ENCODE measurements around the gene OR10H4.
"Not testable (repeated sequence)": the region's sequence is repeated elsewhere in the genome, so short reads cannot be mapped to it uniquely, and the experiment has no call there.

The OR10H4 gene

GRCh38 chr19:15948223-15949058 lies at the start of gene OR10H4:
Gene OR10H4 (plus strand): TSS chr19:15949008. CDS start chr19:15949008, 0 bp downstream.
- no peak for DNase-seq

- not testable (repeated sequence) for DNase-seq
Measured at GRCh38 chr19:15899561-15899960, 49.2 kb upstream of the OR10H4 start.

GRCh38 chr19:15900032-15900431 lies 48.8 kb upstream of the OR10H4 start:
- DNase-seq = not testable (repeated sequence)

GRCh38 chr19:15900504-15900903 lies 48.3 kb upstream of the OR10H4 start:
- DNase-seq = no peak

GRCh38 chr19:15902254-15902653 lies 46.6 kb upstream of the OR10H4 start:
- DNase-seq = no peak

GRCh38 chr19:15902898-15903297 lies 45.9 kb upstream of the OR10H4 start:
- not testable (repeated sequence) for DNase-seq

- DNase-seq = no peak
Measured at GRCh38 chr19:15905026-15905425, 43.8 kb upstream of the OR10H4 start.

GRCh38 chr19:15911599-15912235 lies 37.1 kb upstream of the OR10H4 start:
- DNase-seq = no peak

GRCh38 chr19:15913384-15913783 lies 35.4 kb upstream of the OR10H4 start:
- DNase-seq = no peak

GRCh38 chr19:15913830-15914229 lies 35.0 kb upstream of the OR10H4 start:
- DNase-seq = no peak

- no peak for DNase-seq
Measured at GRCh38 chr19:15915109-15915508, 33.7 kb upstream of the OR10H4 start.

- no peak for DNase-seq
Measured at GRCh38 chr19:15919243-15919642, 29.6 kb upstream of the OR10H4 start.

GRCh38 chr19:15922021-15922420 lies 26.8 kb upstream of the OR10H4 start:
- no peak for DNase-seq

GRCh38 chr19:15923702-15924101 lies 25.1 kb upstream of the OR10H4 start:
- no peak for DNase-seq

- DNase-seq = no peak
Measured at GRCh38 chr19:15926484-15926883, 22.3 kb upstream of the OR10H4 start.

GRCh38 chr19:15928321-15928720 lies 20.5 kb upstream of the OR10H4 start:
- no peak for DNase-seq

GRCh38 chr19:15933761-15934331 lies 15.0 kb upstream of the OR10H4 start:
- DNase-seq = not testable (repeated sequence)

GRCh38 chr19:15934332-15935078 lies 14.3 kb upstream of the OR10H4 start, which contains the start of gene CYP4F11:
Gene CYP4F11 (minus strand): TSS chr19:15934529. CDS start chr19:15934408, 121 bp downstream.
- DNase-seq = no peak

- no peak for DNase-seq
Measured at GRCh38 chr19:15935167-15935702, 13.6 kb upstream of the OR10H4 start.

GRCh38 chr19:15936173-15936572 lies 12.6 kb upstream of the OR10H4 start:
- no peak for DNase-seq

GRCh38 chr19:15936950-15937349 lies 11.9 kb upstream of the OR10H4 start:
- DNase-seq = no peak

GRCh38 chr19:15937771-15938170 lies 11.0 kb upstream of the OR10H4 start:
- no peak for DNase-seq

- no peak for DNase-seq
Measured at GRCh38 chr19:15944401-15944800, 4.4 kb upstream of the OR10H4 start.
